GM06990 (cell line): ENCODE results near the gene CCKAR.

Experiments used
- DNase-seq: peaks from one replicate; pipeline ENCODE4 v3.0.0-alpha.2; 2011; ENCODE audit not compliant: insufficient read length; ENCODE audit errors: extremely low read depth
- H3K27me3 ChIP-seq: replicated peaks from 2 replicates; pipeline ENCODE4 v1.6.0; 2011; ENCODE audit warnings: low read length; ENCODE audit not compliant: control insufficient read depth, insufficient read depth
- H3K36me3 ChIP-seq: 2 replicates; pipeline ENCODE4 v1.5.1; 2011; ENCODE audit warnings: low read length; ENCODE audit not compliant: control insufficient read depth, insufficient read depth
- H3K4me3 ChIP-seq: replicated peaks from 2 replicates; pipeline ENCODE4 v1.5.1; 2011; ENCODE audit warnings: low read depth, mild to moderate bottlenecking, control low read depth, low read length
- TF ChIP-seq, protein P1 (sequence below): IDR thresholded peaks from 2 replicates; pipeline ENCODE4 v1.5.1; 2011; ENCODE audit warnings: low read length, control low read depth, mild to moderate bottlenecking, inconsistent platforms; ENCODE audit not compliant: insufficient read depth, poor library complexity, severe bottlenecking

The CCKAR gene

DNA sequence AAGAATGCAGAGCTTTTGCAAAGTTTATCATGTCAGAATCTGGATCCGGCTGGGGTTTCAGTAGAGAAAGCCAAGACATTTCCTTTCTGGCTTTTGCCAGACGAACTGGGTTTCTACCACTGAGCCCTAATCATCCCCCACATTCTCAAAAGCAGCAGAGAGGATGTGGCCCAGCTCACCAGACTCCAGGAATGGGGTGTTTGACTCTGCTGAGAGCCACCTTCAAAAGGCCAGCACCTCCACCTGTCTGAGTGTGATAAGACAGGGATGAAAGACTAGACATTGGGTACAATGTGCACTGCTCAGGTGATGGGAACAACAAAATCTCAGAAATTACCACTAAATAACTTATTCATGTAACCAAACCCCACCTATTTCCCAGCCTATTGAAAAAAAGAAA lies 25.7 kb upstream of the CCKAR start:
- TF ChIP-seq, protein P1, sequence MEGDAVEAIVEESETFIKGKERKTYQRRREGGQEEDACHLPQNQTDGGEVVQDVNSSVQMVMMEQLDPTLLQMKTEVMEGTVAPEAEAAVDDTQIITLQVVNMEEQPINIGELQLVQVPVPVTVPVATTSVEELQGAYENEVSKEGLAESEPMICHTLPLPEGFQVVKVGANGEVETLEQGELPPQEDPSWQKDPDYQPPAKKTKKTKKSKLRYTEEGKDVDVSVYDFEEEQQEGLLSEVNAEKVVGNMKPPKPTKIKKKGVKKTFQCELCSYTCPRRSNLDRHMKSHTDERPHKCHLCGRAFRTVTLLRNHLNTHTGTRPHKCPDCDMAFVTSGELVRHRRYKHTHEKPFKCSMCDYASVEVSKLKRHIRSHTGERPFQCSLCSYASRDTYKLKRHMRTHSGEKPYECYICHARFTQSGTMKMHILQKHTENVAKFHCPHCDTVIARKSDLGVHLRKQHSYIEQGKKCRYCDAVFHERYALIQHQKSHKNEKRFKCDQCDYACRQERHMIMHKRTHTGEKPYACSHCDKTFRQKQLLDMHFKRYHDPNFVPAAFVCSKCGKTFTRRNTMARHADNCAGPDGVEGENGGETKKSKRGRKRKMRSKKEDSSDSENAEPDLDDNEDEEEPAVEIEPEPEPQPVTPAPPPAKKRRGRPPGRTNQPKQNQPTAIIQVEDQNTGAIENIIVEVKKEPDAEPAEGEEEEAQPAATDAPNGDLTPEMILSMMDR, result no peak

DNA sequence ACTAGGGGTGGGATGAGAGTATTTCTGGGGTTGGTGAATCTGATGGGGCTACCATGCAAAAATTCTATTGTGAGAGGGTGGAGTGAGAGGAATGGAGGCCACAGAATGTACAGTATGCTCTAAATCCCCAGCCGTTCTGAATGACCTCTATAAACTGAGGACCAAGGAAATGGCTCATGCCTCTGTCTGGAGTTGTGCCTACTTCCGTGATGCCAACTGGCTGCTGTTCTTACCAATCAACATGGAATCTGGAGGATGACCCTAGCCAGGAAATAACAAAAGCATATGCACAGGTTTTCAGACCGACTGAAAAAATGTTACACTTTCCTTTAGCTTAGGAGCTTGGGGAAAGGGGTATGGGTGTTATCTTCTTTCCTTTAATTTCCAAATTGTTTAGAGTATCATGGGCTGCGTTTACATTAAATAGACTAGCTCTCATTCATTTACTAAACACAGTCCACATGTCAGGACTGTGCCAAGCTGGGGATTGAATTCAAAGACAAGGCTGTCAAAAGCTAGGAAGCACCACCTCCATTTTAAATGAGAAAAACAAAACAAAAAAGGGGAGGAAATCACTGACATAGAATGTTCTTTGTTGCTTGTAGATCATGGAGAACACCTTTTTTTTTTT lies 20.2 kb upstream of the CCKAR start:
- DNase-seq, result no peak
- Histone ChIP-seq H3K4me3 (no peak overlapping the region), H3K36me3 (no peaks in the 10 kb centered on the region), H3K27me3 (no peaks in the 10 kb centered on the region; the same call in 1 of the 2 replicates)
- TF ChIP-seq, protein P1, result no peak

More for the DNA sequence above, 25.7 kb upstream of the CCKAR start:
- no peaks in the 10 kb centered on the region for H3K27me3 ChIP-seq
- H3K4me3 ChIP-seq, result no peak overlapping the region
- H3K36me3 ChIP-seq, result no peaks in the 10 kb centered on the region
- DNase-seq, result no peak

DNA sequence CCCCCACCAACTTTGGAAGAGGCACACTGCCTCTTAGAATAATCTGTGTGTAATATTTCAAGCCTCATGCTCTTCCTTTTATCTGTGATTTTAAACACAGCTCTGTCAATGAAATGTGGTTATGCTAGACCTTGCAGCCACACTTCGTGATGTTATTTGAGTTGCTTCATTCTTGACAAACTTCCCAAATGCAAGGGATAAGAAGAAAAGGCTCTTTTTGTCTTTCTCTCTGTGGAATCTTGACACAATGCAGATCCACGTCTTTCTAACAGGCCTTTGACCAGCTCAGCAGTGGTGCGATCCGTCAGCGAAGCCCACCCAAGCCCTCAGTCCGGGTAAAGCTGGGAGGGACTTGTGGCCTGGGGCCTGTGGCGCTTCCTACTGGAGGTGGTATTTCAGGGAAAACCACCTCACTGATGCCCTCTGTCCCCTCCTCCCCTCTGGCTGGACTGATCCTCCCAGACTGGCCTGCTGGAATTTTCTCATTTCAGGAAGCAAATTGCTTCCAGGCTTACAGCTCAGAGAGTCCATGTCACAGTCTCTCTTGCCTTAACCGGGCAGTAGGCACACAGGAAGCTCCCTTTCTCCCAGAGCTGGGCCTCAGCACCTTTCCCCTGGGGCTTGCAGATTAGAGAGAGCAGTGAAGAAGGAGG lies 19.5 kb upstream of the CCKAR start:
- TF ChIP-seq, protein P1, result no peak
- Histone ChIP-seq H3K4me3 (no peak overlapping the region), H3K27me3 (no peaks in the 10 kb centered on the region; the same call in 1 of the 2 replicates), H3K36me3 (no peaks in the 10 kb centered on the region)
- DNase-seq, result no peak

DNA sequence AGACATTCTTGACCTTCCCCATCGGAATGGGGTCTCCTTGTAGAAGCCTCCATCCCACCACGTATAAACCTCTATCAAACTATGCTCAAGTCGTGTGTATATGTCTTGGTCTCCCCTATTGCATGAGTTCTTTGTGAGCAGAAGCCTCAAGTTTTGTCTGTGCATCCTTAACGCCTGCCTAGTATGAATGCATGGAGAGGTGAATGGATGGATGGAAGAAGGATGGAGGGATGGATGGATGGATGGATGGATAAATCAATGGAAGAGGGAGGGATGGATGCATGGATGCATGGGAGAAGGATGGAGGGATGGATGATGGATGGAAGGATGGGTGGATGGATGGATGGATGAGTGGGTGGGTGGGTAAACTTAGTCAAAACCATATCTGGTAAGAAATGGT lies 17.0 kb upstream of the CCKAR start:
- no peak overlapping the region for H3K4me3 ChIP-seq
- no peaks in the 10 kb centered on the region; the same call in 1 of the 2 replicates for H3K27me3 ChIP-seq
- TF ChIP-seq, protein P1, result no peak
- no peaks in the 10 kb centered on the region for H3K36me3 ChIP-seq
- no peak for DNase-seq

DNA sequence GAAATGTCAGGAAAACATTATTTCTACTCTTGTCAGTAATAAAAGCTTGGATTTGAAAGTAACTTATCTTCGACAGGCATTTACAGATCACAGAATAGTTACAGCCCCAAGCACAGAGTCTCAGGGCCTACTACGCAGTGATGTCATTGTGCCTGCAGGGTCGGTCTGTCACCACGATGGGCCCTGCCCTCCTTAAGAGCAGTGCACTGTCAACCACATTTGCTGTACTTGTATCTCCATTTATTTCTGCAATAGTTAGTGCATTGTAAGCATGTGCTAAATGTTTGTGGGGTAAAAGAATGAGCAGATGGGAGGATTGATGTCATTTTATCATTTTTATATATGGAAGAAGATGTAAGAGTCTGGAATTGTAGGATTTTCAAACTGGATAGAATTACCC lies 13.6 kb upstream of the CCKAR start:
- no peak for DNase-seq

More for the DNA sequence above, 13.6 kb upstream of the CCKAR start:
- Histone ChIP-seq H3K27me3 (no peaks in the 10 kb centered on the region; the same call in 1 of the 2 replicates), H3K4me3 (no peak overlapping the region), H3K36me3 (no peaks in the 10 kb centered on the region)
- TF ChIP-seq, protein P1, result no peak
